Measurements from ENCODE around the gene BCR.

Gene BCR

GRCh38 chr22:23256986-23257888 is 76.9 kb downstream of the BCR start:
- FAIRE-seq (no peak), DNase-seq (ENCODE audit: insufficient read length, low spot score) (no peak)

- FAIRE-seq (no peak), DNase-seq (ENCODE audit: insufficient read length, low spot score) (no peak)
Observed at GRCh38 chr22:23257889-23258825, 77.8 kb downstream of the BCR start.

GRCh38 chr22:23258826-23259170 is 78.5 kb downstream of the BCR start:
- DNase-seq (ENCODE audit: insufficient read length, low spot score) (no peak), FAIRE-seq (no peak)

GRCh38 chr22:23259916-23260644 is 79.8 kb downstream of the BCR start:
- DNase-seq (ENCODE audit: insufficient read length, low spot score) (no peak), FAIRE-seq (no peak)

GRCh38 chr22:23260645-23261581 is 80.6 kb downstream of the BCR start:
- DNase-seq (ENCODE audit: insufficient read length, low spot score) (no peak), FAIRE-seq (no peak)

- FAIRE-seq (no peak), DNase-seq (ENCODE audit: insufficient read length, low spot score) (no peak)
Observed at GRCh38 chr22:23261900-23262450, 81.7 kb downstream of the BCR start.

- no peak for DNase-seq (ENCODE audit: insufficient read length, low spot score)
- FAIRE-seq, result no peak
Observed at GRCh38 chr22:23262518-23263332, 82.4 kb downstream of the BCR start.

- FAIRE-seq, result no peak
- DNase-seq (ENCODE audit: insufficient read length, low spot score), result no peak
Observed at GRCh38 chr22:23263651-23264555, 83.6 kb downstream of the BCR start.

- DNase-seq (ENCODE audit: insufficient read length, low spot score) (no peak), FAIRE-seq (no peak)
Observed at GRCh38 chr22:23264610-23265367, 84.5 kb downstream of the BCR start.

GRCh38 chr22:23265368-23265700 is 85.0 kb downstream of the BCR start:
- DNase-seq (ENCODE audit: insufficient read length, low spot score) (no peak), FAIRE-seq (no peak)

- DNase-seq (ENCODE audit: insufficient read length, low spot score) (no peak), FAIRE-seq (no peak)
Observed at GRCh38 chr22:23266780-23267179, 86.5 kb downstream of the BCR start.

GRCh38 chr22:23267226-23268043 is 87.1 kb downstream of the BCR start:
- DNase-seq (ENCODE audit: insufficient read length, low spot score) (no peak), FAIRE-seq (no peak)

GRCh38 chr22:23268139-23268712 is 87.9 kb downstream of the BCR start:
- DNase-seq (ENCODE audit: insufficient read length, low spot score) (no peak), FAIRE-seq (no peak)

- DNase-seq (ENCODE audit: insufficient read length, low spot score), result peak; percentile 43
- FAIRE-seq, result no peak
Observed at GRCh38 chr22:23268877-23269276, 88.6 kb downstream of the BCR start.

GRCh38 chr22:23269441-23270211 is 89.3 kb downstream of the BCR start:
- DNase-seq (ENCODE audit: insufficient read length, low spot score) (peak; percentile 50), FAIRE-seq (no peak)

Measured in GM19239 (cell line).